Chondrocyte (in vitro differentiated cells): Measurements from ENCODE around the gene HECTD1. TPM values are rescaled to one million over a fixed set of nuclear protein-coding genes. Genes with fewer than 3 reads are reported as not detected.

ENCODE experiments used
- DNase-seq: peaks from one replicate; pipeline ENCODE4 v3.0.0; 2021; ENCODE audit warnings: mixed read lengths, low spot score
- H3K27ac Mint-ChIP-seq: one replicate; pipeline ENCODE4 v1.8.0; 2021; ENCODE audit warnings: mild to moderate bottlenecking, moderate library complexity, mixed read lengths; ENCODE audit not compliant: unreplicated experiment
- H3K27me3 Mint-ChIP-seq: 2 replicates; pipeline ENCODE4 v1.8.0; 2021; ENCODE audit warnings: low read depth, mixed read lengths
- H3K36me3 Mint-ChIP-seq: 2 replicates; pipeline ENCODE4 v1.8.0; 2021; ENCODE audit warnings: low read depth, mixed read lengths
- H3K4me1 Mint-ChIP-seq: 2 replicates; pipeline ENCODE4 v1.8.0; 2021; ENCODE audit warnings: low read depth, mild to moderate bottlenecking, mixed read lengths
- H3K4me3 Mint-ChIP-seq: one replicate; pipeline ENCODE4 v1.8.0; 2021; ENCODE audit warnings: mild to moderate bottlenecking, moderate library complexity, mixed read lengths; ENCODE audit not compliant: unreplicated experiment
- H3K9me3 Mint-ChIP-seq: 2 replicates; pipeline ENCODE4 v1.8.0; 2021; ENCODE audit warnings: low read depth, mixed read lengths
- CTCF ChIP-seq: fragments of 200-600 bp; sonication (generic); IDR thresholded peaks from 2 replicates; pipeline ENCODE4 v1.5.0; 2021; ENCODE audit warnings: antibody characterized with exemption, mild to moderate bottlenecking, moderate library complexity
- total RNA-seq: library from RNA; stranded (reverse); gene quantifications from 3 replicates; pipeline ENCODE4 v1.2.1, GENCODE V29; 2021

Gene HECTD1
- total RNA-seq, 1 donor from 2014 or later: 142 TPM

GRCh38 chr14:31122098-31122611, 85.4 kb downstream of the HECTD1 start:
- peak overlapping the region; percentile 5 for H3K27ac Mint-ChIP-seq
- no peak for TF ChIP-seq CTCF
- H3K9me3 Mint-ChIP-seq: no peaks in the 10 kb centered on the region
- peaks cover 31% of the 10 kb centered on the region for H3K36me3 Mint-ChIP-seq
- no peaks in the 10 kb centered on the region for H3K27me3 Mint-ChIP-seq
- no peak overlapping the region for H3K4me3 Mint-ChIP-seq
- DNase-seq: no peak
- H3K4me1 Mint-ChIP-seq: no peaks in the 10 kb centered on the region

DNA sequence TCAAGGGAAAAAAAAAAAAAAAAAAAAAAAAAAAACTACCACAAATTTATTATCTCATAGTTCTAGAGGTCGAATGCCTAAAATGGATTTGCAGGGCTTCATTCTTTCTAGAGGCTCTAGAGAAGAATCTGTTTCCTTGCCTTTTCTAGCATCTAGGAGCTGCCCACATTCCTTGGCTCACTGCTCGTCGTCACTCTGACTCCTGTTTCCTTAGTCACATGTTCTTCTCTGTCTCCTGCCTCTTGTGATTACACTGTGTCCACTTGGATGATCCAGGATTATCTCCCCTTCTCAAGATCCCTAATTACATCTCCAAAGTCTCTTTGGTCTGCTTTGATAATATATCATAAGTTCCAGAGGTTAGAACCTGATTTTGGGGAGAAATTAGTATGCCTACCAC, 88.7 kb downstream of the HECTD1 start:
- Mint-ChIP-seq H3K27ac (peak overlapping the region; percentile 30), H3K4me1 (no peaks in the 10 kb centered on the region), H3K36me3 (peaks cover 42% of the 10 kb centered on the region), H3K4me3 (no peak overlapping the region), H3K27me3 (no peaks in the 10 kb centered on the region), H3K9me3 (no peaks in the 10 kb centered on the region)
- no peak for TF ChIP-seq CTCF
- no peak for DNase-seq

DNA sequence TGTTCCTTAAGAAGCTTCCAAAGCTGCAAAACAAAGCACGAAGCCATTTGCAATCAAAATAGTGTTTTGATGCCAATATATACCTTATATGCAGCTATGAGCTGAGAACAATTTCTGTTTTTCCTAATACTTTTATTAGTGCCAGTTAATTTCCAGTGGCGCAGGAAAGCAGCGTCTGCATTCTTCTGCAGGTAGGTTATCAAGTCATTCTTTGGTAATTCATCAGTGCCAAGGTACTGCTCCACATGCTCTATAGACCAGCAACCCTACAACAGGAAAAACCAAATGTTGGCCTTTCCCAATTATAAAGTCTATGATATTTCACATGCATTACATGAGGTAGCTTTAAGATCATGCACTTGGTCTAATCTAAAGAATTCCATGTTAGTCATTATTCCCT, 93.8 kb downstream of the HECTD1 start:
- H3K36me3 Mint-ChIP-seq: peaks cover 37% of the 10 kb centered on the region
- H3K27ac Mint-ChIP-seq: no peak overlapping the region
- no peaks in the 10 kb centered on the region for H3K9me3 Mint-ChIP-seq
- DNase-seq: no peak
- H3K4me3 Mint-ChIP-seq: no peak overlapping the region
- TF ChIP-seq CTCF: no peak
- H3K4me1 Mint-ChIP-seq: no peaks in the 10 kb centered on the region
- H3K27me3 Mint-ChIP-seq: no peaks in the 10 kb centered on the region

DNA sequence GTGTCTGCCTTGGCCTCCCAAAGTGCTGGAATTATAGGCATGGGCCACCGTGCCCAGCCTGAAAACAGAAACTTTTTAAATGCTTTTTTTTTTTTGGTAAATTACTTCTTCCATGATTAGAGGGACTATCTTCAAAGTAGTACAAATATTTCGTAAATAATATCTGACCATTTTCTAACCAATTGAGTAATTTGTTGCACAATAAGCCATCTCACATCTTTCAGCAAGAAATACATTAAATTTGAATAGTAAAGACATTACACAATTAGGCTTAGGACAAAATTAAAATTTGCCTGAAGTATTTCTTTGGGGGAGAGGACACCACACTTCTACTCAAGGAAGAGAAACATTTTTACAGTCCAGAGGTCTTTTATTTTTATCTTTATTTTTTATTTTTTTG, 96.7 kb downstream of the HECTD1 start:
- no peaks in the 10 kb centered on the region for H3K9me3 Mint-ChIP-seq
- TF ChIP-seq CTCF: no peak
- peaks cover 28% of the 10 kb centered on the region for H3K36me3 Mint-ChIP-seq
- H3K4me1 Mint-ChIP-seq: no peaks in the 10 kb centered on the region
- no peaks in the 10 kb centered on the region for H3K27me3 Mint-ChIP-seq
- no peak for DNase-seq
- H3K4me3 Mint-ChIP-seq: no peak overlapping the region
- H3K27ac Mint-ChIP-seq: no peak overlapping the region

GRCh38 chr14:31109257-31109656, 98.3 kb downstream of the HECTD1 start:
- no peak for TF ChIP-seq CTCF
- Mint-ChIP-seq H3K27me3 (no peaks in the 10 kb centered on the region), H3K4me1 (no peaks in the 10 kb centered on the region), H3K36me3 (peaks cover 24% of the 10 kb centered on the region), H3K27ac (no peak overlapping the region), H3K9me3 (no peaks in the 10 kb centered on the region), H3K4me3 (no peak overlapping the region)
- DNase-seq: no peak
